ENCODE results near the gene SSX4B.
"Not testable (repeated sequence)": the region's sequence is repeated elsewhere in the genome, so short reads cannot be mapped to it uniquely, and the experiment has no call there.

GRCh38 chrX:48359281-48359680 lies 52.5 kb downstream of the SSX4B start:
- TF ChIP-seq, protein P1, sequence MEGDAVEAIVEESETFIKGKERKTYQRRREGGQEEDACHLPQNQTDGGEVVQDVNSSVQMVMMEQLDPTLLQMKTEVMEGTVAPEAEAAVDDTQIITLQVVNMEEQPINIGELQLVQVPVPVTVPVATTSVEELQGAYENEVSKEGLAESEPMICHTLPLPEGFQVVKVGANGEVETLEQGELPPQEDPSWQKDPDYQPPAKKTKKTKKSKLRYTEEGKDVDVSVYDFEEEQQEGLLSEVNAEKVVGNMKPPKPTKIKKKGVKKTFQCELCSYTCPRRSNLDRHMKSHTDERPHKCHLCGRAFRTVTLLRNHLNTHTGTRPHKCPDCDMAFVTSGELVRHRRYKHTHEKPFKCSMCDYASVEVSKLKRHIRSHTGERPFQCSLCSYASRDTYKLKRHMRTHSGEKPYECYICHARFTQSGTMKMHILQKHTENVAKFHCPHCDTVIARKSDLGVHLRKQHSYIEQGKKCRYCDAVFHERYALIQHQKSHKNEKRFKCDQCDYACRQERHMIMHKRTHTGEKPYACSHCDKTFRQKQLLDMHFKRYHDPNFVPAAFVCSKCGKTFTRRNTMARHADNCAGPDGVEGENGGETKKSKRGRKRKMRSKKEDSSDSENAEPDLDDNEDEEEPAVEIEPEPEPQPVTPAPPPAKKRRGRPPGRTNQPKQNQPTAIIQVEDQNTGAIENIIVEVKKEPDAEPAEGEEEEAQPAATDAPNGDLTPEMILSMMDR (IDR thresholded peaks at IDR 0.05), result not testable (repeated sequence)
- TF ChIP-seq POLR2A, EP300 (IDR thresholded peaks at IDR 0.05): not testable (repeated sequence)
